Heart left ventricle (tissue), 16 donors: ENCODE results near the gene TMEM266. TPM values are rescaled to one million over a fixed set of nuclear protein-coding genes. Genes with fewer than 3 reads are reported as not detected.

ENCODE experiments used
- ATAC-seq, 4 donors: fragments of 200-7000 bp; cut with Tn5 transposase; one replicate each; pipeline ENCODE4 v1.9.1; 2020 to 2022; ENCODE audit warnings: moderate library complexity in 4 of 4, mild to moderate bottlenecking in 3 of 4, moderate number of reproducible peaks in 1 of 4
- DNase-seq, 5 donors: peaks; one replicate each; pipeline ENCODE4 v3.0.0-alpha.2; 2020
- H3K27ac ChIP-seq, 12 donors: fragments of 200-600 bp; sonication (generic) in 4 of 12; one replicate each; pipeline versions ENCODE4 v1.5.0 to v1.8.0; 2016 to 2022; ENCODE audit warnings: mild to moderate bottlenecking in 2 of 12
- H3K27me3 ChIP-seq, 9 donors: fragments of 200-600 bp; sonication (generic) in 2 of 9; one replicate each; pipeline versions ENCODE4 v1.5.1 to v1.8.0; 2016 to 2022; ENCODE audit warnings: mild to moderate bottlenecking in 3 of 9
- H3K36me3 ChIP-seq, 9 donors: fragments of 200-600 bp; sonication (generic) in 2 of 9; one replicate each; pipeline versions ENCODE4 v1.5.0 to v1.8.0; 2018 to 2022; ENCODE audit warnings: mild to moderate bottlenecking in 2 of 9
- H3K4me1 ChIP-seq, 12 donors: fragments of 200-600 bp; sonication (generic) in 4 of 12; one replicate each; pipeline versions ENCODE4 v1.5.0 to v1.8.0; 2016 to 2022; ENCODE audit warnings: mild to moderate bottlenecking in 3 of 12
- H3K4me3 ChIP-seq, 12 donors: fragments of 200-600 bp; sonication (generic) in 4 of 12; one replicate each; pipeline versions ENCODE4 v1.5.0 to v1.8.0; 2017 to 2022; ENCODE audit warnings: mild to moderate bottlenecking in 9 of 12, moderate library complexity in 4 of 12
- H3K9me3 ChIP-seq, 12 donors: fragments of 200-600 bp; sonication (generic) in 4 of 12; one replicate each; pipeline versions ENCODE4 v1.5.0 to v1.8.0; 2016 to 2022; ENCODE audit warnings: mild to moderate bottlenecking in 1 of 12
- CTCF ChIP-seq, 12 donors: fragments of 200-600 bp; sonication (generic) in 4 of 12; IDR thresholded peaks; one replicate each; pipeline versions ENCODE4 v1.5.0 to v1.8.0; 2018 to 2022; ENCODE audit warnings: antibody characterized with exemption in 12 of 12, mild to moderate bottlenecking in 5 of 12
- POLR2A ChIP-seq, 2 donors: fragments of 450-650 bp; IDR thresholded peaks; one replicate each; pipeline ENCODE4 v1.6.1; 2017; ENCODE audit warnings: antibody characterized with exemption in 2 of 2, mild to moderate bottlenecking in 2 of 2, moderate library complexity in 2 of 2
- WGBS, 4 donors: extraction: QIAGEN DNeasy Blood & Tissue Kit in 2 of 4; methylation state at CpG; one replicate each; pipeline versions ENCODE4 v1.1.5 to v1.1.7; 2013 to 2018; 5-methylcytosine and 5-hydroxymethylcytosine counted together
- intact Hi-C, 10 donors: fragments of 100-400 bp; cut with DNase I; formaldehyde crosslinking; loops; one replicate each; pipeline versions ENCODE4 v1.11.1 to v1.14.2; 2022
- polyA plus RNA-seq, 2 donors: library from polyadenylated mRNA; stranded (reverse); fragments of 200-250 nt; gene quantifications; one replicate each; pipeline ENCODE4 v1.2.3, GENCODE V29; 2013
- total RNA-seq, 9 donors: library from RNA; depleted of rRNA in 2 of 9; stranded (reverse); fragments of >200 nt in 2 of 9; fragmentation: NEBNext Ultra II Directional in 3 of 9; extraction: Animal tissue kit (Norgen Biotek cat#: 25700) in 3 of 9; gene quantifications; one replicate each; pipeline versions ENCODE4 v1.1.0 to v1.2.4, GENCODE V29; 2016 to 2023
- donor health status: ischemic (EF 13 %, LVEDD 7.1; RV severe dilation, severe dysfunction).
- donor health status: healthy with polysubstance abuse.
- donor health status: DM: no; HTN: yes; CAD: no.
- donor health status: DM: no; HTN: no; CAD: no.
- donor health status: ischemic (EF 25% LVEDD 6.9; RV normal size, moderate dysfunction).
- donor health status: ischemic (EF 25% LVEDD 5.7; RV mildly dilated, moderate dysfunction).
- donor health status: healthy.
- donor health status: DM: yes; HTN: yes; CAD: no.
- donor health status: ischemic (EF 35%, LVEDD 5.7; RV mildly dilated, moderate dysfunction).
- donor health status: nonischemic (EF 11% LVEDD 7.7; RV severe dilation, severe dysfunction).
- donor health status: DM: yes; HTN: yes; CAD: no.
- donor health status: PGD.
- donor health status: ischemic (EF 29% LVEDD 5.4; RV normal size, mild dysfunction).
- donor health status: nonischemic (EF 23%, LVEDD 6.1; RV moderate dilation, normal function).

The TMEM266 gene
- total and polyA plus RNA-seq, 11 donors = 0.03 to 0.38 (median 0.28) TPM; not detected in 6

GRCh38 chr15:76222159-76222558 lies 162.4 kb downstream of the TMEM266 start:
- H3K4me1 ChIP-seq = peaks cover 0 to 5% (median 0%) of the 10 kb centered on the region in 12 donors
- peaks cover 0 to 55% (median 32%) of the 10 kb centered on the region in 9 donors for H3K36me3 ChIP-seq
- no peak overlapping the region for H3K4me3 ChIP-seq
- TF ChIP-seq CTCF (IDR thresholded peaks at IDR 0.05) = no peak
- no peak for TF ChIP-seq POLR2A (IDR thresholded peaks at IDR 0.05)
- H3K27me3 ChIP-seq = no peaks in the 10 kb centered on the region
- DNase-seq = no peak
- no peak for ATAC-seq
- WGBS, 4 donors = 96 to 98% (median 97%) methylated on average over 4 of the region's 4 CpGs
- intact Hi-C loops = no loop called here
- H3K9me3 ChIP-seq = peaks cover 0 to 13% (median 0%) of the 10 kb centered on the region in 12 donors
- no peak overlapping the region for H3K27ac ChIP-seq

- peaks cover 0 to 13% (median 0%) of the 10 kb centered on the region in 12 donors for H3K9me3 ChIP-seq
- H3K4me1 ChIP-seq = no peaks in the 10 kb centered on the region
- H3K27me3 ChIP-seq = no peaks in the 10 kb centered on the region
- no peak overlapping the region for H3K4me3 ChIP-seq
- H3K36me3 ChIP-seq = peaks cover 0 to 62% (median 35%) of the 10 kb centered on the region in 9 donors
- ATAC-seq (no peak), DNase-seq (no peak)
- intact Hi-C loops = no loop called here
- TF ChIP-seq CTCF (IDR thresholded peaks at IDR 0.05) = no peak
- no peak for TF ChIP-seq POLR2A (IDR thresholded peaks at IDR 0.05)
- H3K27ac ChIP-seq = no peak overlapping the region
- 93 to 100% (median 95%) methylated on average over 2 of the region's 2 CpGs for WGBS, 4 donors
These were observed 163.7 kb downstream of the TMEM266 start for GRCh38 chr15:76223521-76223920.

- peak in 4 of 5 donors; percentile 38 to 60 (median 42) for DNase-seq
- H3K27ac ChIP-seq = peak overlapping the region in 8 of 12 donors; percentile 0 to 62 (median 48)
- H3K4me3 ChIP-seq = peak overlapping the region in 1 of 12 donors; percentile 8
- TF ChIP-seq CTCF (IDR thresholded peaks at IDR 0.05) = no peak
- H3K4me1 ChIP-seq = peaks cover 0 to 10% (median 0%) of the 10 kb centered on the region in 12 donors
- H3K27me3 ChIP-seq = no peaks in the 10 kb centered on the region
- 0 to 63% (median 40%) methylated on average over 1 of the region's 1 CpG for WGBS, 4 donors
- ATAC-seq = peak; percentile 82 to 94 (median 93)
- H3K36me3 ChIP-seq = peaks cover 0 to 56% (median 44%) of the 10 kb centered on the region in 9 donors
- intact Hi-C loops = no loop called here
- H3K9me3 ChIP-seq = no peaks in the 10 kb centered on the region
These were observed 169.5 kb downstream of the TMEM266 start for GRCh38 chr15:76229266-76229665.

- H3K27ac ChIP-seq = no peak overlapping the region
- H3K9me3 ChIP-seq = no peaks in the 10 kb centered on the region
- TF ChIP-seq POLR2A (IDR thresholded peaks at IDR 0.05) = no peak
- TF ChIP-seq CTCF (IDR thresholded peaks at IDR 0.05) = no peak
- no peak for ATAC-seq
- H3K4me3 ChIP-seq = no peak overlapping the region
- peaks cover 0 to 18% (median under 1%) of the 10 kb centered on the region in 12 donors for H3K4me1 ChIP-seq
- no peaks in the 10 kb centered on the region for H3K27me3 ChIP-seq
- 96 to 100% (median 97%) methylated on average over 1 of the region's 1 CpG for WGBS, 4 donors
- intact Hi-C loops = loop anchor here in 4 of 10 donors (2.0 to 10.0 kb wide), 5 partner anchors 51 to 631 kb away; partner anchors contain the start of gene ISL2 (in 1 of the 4)
- H3K36me3 ChIP-seq = peaks cover 0 to 21% (median 10%) of the 10 kb centered on the region in 9 donors
- no peak for DNase-seq
These were observed 174.1 kb downstream of the TMEM266 start for GRCh38 chr15:76233921-76234320.
